Endothelial cell of umbilical vein (primary cell): ENCODE measurements around the gene CCSER1. TPM values are rescaled to one million over a fixed set of nuclear protein-coding genes. Genes with fewer than 3 reads are reported as not detected.
A peak's percentile ranks its signal among the peaks of the same experiment; 100 is the strongest.

Experiments used
- BruUV-seq: library from RNA; stranded (reverse); fragments of 400-500 nt; replicated peaks from 2 replicates; lab custom pipeline; 2021; lab: Mats Ljungman, UMichigan
- CTCF ChIA-PET: fragments of 300-600, 350-600 bp; sonication (Branson Sonifier 250); formaldehyde crosslinking; loops from one replicate; lab custom pipeline; 2021; ENCODE audit warnings: antibody characterized with exemption, inconsistent platforms; lab: Charles Lee
- POLR2A ChIA-PET: fragments of 300-600, 350-600 bp; sonication (Branson Sonifier 250); formaldehyde crosslinking; loops from one replicate; lab custom pipeline; 2021; ENCODE audit warnings: antibody characterized with exemption, inconsistent platforms; lab: Charles Lee
- DNase-seq: peaks from one replicate; pipeline ENCODE4 v3.0.0-alpha.2; 2011; ENCODE audit warnings: low read depth, low spot score
- FAIRE-seq: peaks from 2 replicates; lab custom pipeline; 2011; peaks lifted over from hg19 to GRCh38; lab: Jason Lieb, UNC
- H2AFZ ChIP-seq: 2 replicates; pipeline ENCODE4 v1.6.0; 2012; ENCODE audit warnings: low read depth, low read length, control low read depth, inconsistent platforms
- H3K27ac ChIP-seq: 2 replicates; pipeline ENCODE4 v1.5.1; 2011; ENCODE audit warnings: low read depth, mild to moderate bottlenecking, control low read depth, low read length, moderate library complexity; ENCODE audit not compliant: insufficient read depth
- H3K27me3 ChIP-seq, 2 experiments: 2 replicates each; pipeline versions ENCODE4 v1.6.0 to v1.6.1; 2011; ENCODE audit warnings: low read length in 2 of 2, mixed read lengths in 1 of 2; ENCODE audit not compliant: control insufficient read depth in 2 of 2, insufficient read depth in 2 of 2
- H3K36me3 ChIP-seq, 2 experiments: 2 replicates in 1 of 2; 3 replicates in 1 of 2; pipeline ENCODE4 v1.5.1; 2011; ENCODE audit warnings: low read length in 2 of 2, mild to moderate bottlenecking in 1 of 2, moderate library complexity in 1 of 2; ENCODE audit not compliant: control insufficient read depth in 2 of 2, insufficient read depth in 2 of 2; ENCODE audit errors: extremely low read depth in 1 of 2
- H3K4me1 ChIP-seq: 3 replicates; pipeline ENCODE4 v1.5.1; 2011; ENCODE audit warnings: mild to moderate bottlenecking, low read length; ENCODE audit not compliant: control insufficient read depth, insufficient read depth; ENCODE audit errors: extremely low read depth
- H3K4me2 ChIP-seq: 2 replicates; pipeline ENCODE4 v1.6.1; 2011; ENCODE audit warnings: low read length, control low read depth, mixed read lengths; ENCODE audit not compliant: insufficient read depth
- H3K4me3 ChIP-seq, 3 experiments: fragments of 200-600 bp in 1 of 3; sonication (generic), shearing (Covaris generic) in 1 of 3; replicated peaks in 1 of 3; 2 replicates each; pipeline ENCODE4 v1.5.1; 2011 to 2016; ENCODE audit warnings: control low read depth in 3 of 3, low read length in 3 of 3, mild to moderate bottlenecking in 2 of 3, inconsistent platforms in 1 of 3, low read depth in 1 of 3, moderate library complexity in 1 of 3; ENCODE audit not compliant: insufficient read depth in 1 of 3
- H3K79me2 ChIP-seq: 2 replicates; pipeline ENCODE4 v1.6.0; 2012; ENCODE audit warnings: low read length, inconsistent platforms; ENCODE audit not compliant: control insufficient read depth, insufficient read depth
- H3K9ac ChIP-seq: replicated peaks from 2 replicates; pipeline ENCODE3; 2011; ENCODE audit warnings: low read length, control low read depth; ENCODE audit not compliant: insufficient read depth; ENCODE audit errors: extremely low read depth
- H3K9me1 ChIP-seq: replicated peaks from 3 replicates; pipeline ENCODE4 v1.6.0; 2011; ENCODE audit warnings: mild to moderate bottlenecking, low read length; ENCODE audit not compliant: control insufficient read depth, insufficient read depth; ENCODE audit errors: extremely low read depth
- H3K9me3 ChIP-seq: replicated peaks from 2 replicates; pipeline ENCODE4 v1.5.1; 2012; ENCODE audit warnings: low read length, inconsistent platforms; ENCODE audit not compliant: control insufficient read depth, insufficient read depth
- H4K20me1 ChIP-seq: replicated peaks from 2 replicates; pipeline ENCODE3; 2011; ENCODE audit warnings: mild to moderate bottlenecking, low read length; ENCODE audit not compliant: control insufficient read depth, insufficient read depth; ENCODE audit errors: extremely low read depth
- EZH2 ChIP-seq: IDR thresholded peaks from 2 replicates; pipeline ENCODE4 v1.6.1; 2012; ENCODE audit warnings: borderline replicate concordance, low read depth, mild to moderate bottlenecking, moderate library complexity, low read length, inconsistent platforms; ENCODE audit not compliant: severe bottlenecking
- FOS ChIP-seq: IDR thresholded peaks from 2 replicates; pipeline ENCODE4 v1.6.1; 2011; ENCODE audit warnings: mild to moderate bottlenecking, low read length, moderate library complexity, borderline replicate concordance; ENCODE audit not compliant: insufficient read depth
- GATA2 ChIP-seq: IDR thresholded peaks from 2 replicates; pipeline ENCODE4 v1.7.0; 2011; ENCODE audit warnings: low read depth, mild to moderate bottlenecking, moderate library complexity, mixed read lengths, low read length; ENCODE audit not compliant: insufficient read length, insufficient read depth
- JUN ChIP-seq: IDR thresholded peaks from 2 replicates; pipeline ENCODE4 v1.6.1; 2011; ENCODE audit warnings: borderline replicate concordance, low read depth; ENCODE audit not compliant: insufficient read length, insufficient read depth
- MAX ChIP-seq: IDR thresholded peaks from 2 replicates; pipeline ENCODE4 v1.6.1; 2011; ENCODE audit not compliant: insufficient read depth, insufficient read length
- MYC ChIP-seq: IDR thresholded peaks from one replicate; pipeline ENCODE4 v1.6.1; 2011; ENCODE audit warnings: mild to moderate bottlenecking, low read depth, low read length
- POLR2A ChIP-seq: IDR thresholded peaks from 2 replicates; pipeline ENCODE4 v1.6.1; 2012; ENCODE audit warnings: low read depth, mild to moderate bottlenecking, control low read depth, low read length
- POLR2AphosphoS5 ChIP-seq: IDR thresholded peaks from 2 replicates; pipeline ENCODE4 v1.6.1; 2012; ENCODE audit warnings: low read depth, mild to moderate bottlenecking, control low read depth, low read length, moderate library complexity; ENCODE audit not compliant: insufficient read depth
- dilution Hi-C: fragments of 300-500 bp; cut with MboI; formaldehyde crosslinking; loops from one replicate; pipeline ENCODE4 v1.15.0; 2019; ENCODE audit warnings: low sequenced_read_pairs; ENCODE audit not compliant: extremely low pct_ligation_motif_present
- intact Hi-C: fragments of 100-400 bp; cut with micrococcal nuclease; formaldehyde crosslinking; loops from one replicate; pipeline ENCODE4 v1.10.0; 2022
- polyA plus RNA-seq, 4 experiments: library from polyadenylated mRNA; depleted of rRNA in 3 of 4; stranded (reverse) in 3 of 4; unstranded in 1 of 4; fragments of >200 nt; gene quantifications; 2 replicates each; pipeline versions ENCODE4 v1.2.1 to v1.2.3, GENCODE V29; 2011 to 2012; ENCODE audit warnings: missing spikeins in 1 of 4
- total RNA-seq: library from RNA; stranded (reverse); gene quantifications from 2 replicates; pipeline ENCODE4 v1.2.3, GENCODE V29; 2021
- TF ChIP-seq, protein P1 (sequence below), 2 donors: IDR thresholded peaks; 1 replicate in 1 of 2; 2 replicates in 1 of 2; pipeline ENCODE4 v1.5.1; 2011; ENCODE audit warnings: low read length in 2 of 2, mild to moderate bottlenecking in 2 of 2, moderate library complexity in 2 of 2, control low read depth in 1 of 2, inconsistent platforms in 1 of 2, low read depth in 1 of 2; ENCODE audit not compliant: insufficient read depth in 1 of 2; ENCODE audit errors: extremely low read depth in 1 of 2

Gene CCSER1
- total and polyA plus RNA-seq, 2 donors (not counting 3 experiments of a cell fraction or from before 2014, with no cell fraction given): 0.11 to 1.8 TPM

GRCh38 chr4:90128961-90129495 lies 1.8 kb downstream of the CCSER1 start:
- TF ChIP-seq FOS (no peak), MYC (no peak), POLR2AphosphoS5 (no peak), EZH2 (no peak), JUN (no peak), GATA2 (no peak), MAX (no peak), POLR2A (no peak)
- TF ChIP-seq, protein P1, sequence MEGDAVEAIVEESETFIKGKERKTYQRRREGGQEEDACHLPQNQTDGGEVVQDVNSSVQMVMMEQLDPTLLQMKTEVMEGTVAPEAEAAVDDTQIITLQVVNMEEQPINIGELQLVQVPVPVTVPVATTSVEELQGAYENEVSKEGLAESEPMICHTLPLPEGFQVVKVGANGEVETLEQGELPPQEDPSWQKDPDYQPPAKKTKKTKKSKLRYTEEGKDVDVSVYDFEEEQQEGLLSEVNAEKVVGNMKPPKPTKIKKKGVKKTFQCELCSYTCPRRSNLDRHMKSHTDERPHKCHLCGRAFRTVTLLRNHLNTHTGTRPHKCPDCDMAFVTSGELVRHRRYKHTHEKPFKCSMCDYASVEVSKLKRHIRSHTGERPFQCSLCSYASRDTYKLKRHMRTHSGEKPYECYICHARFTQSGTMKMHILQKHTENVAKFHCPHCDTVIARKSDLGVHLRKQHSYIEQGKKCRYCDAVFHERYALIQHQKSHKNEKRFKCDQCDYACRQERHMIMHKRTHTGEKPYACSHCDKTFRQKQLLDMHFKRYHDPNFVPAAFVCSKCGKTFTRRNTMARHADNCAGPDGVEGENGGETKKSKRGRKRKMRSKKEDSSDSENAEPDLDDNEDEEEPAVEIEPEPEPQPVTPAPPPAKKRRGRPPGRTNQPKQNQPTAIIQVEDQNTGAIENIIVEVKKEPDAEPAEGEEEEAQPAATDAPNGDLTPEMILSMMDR (IDR thresholded peaks at IDR 0.05; ENCODE audit: extremely low read depth in 1 of 2, insufficient read depth in 1 of 2, low read depth in 1 of 2, low read length in 2 of 2): no peak

More at GRCh38 chr4:90128961-90129495, 1.8 kb downstream of the CCSER1 start:
- no peak overlapping the region for H2AFZ ChIP-seq
- no peak for DNase-seq
- dilution Hi-C loops (no loop called here), intact Hi-C loops (loop anchor here (2.0 to 10.0 kb wide), 2 partner anchors 164 to 644 kb away; no protein-coding TSS in a partner anchor)
- H3K79me2 ChIP-seq: no peaks in the 10 kb centered on the region
- H3K27me3 ChIP-seq: peaks cover 2 to 7% of the 10 kb centered on the region in 2 experiments
- no peaks in the 10 kb centered on the region for H3K9me3 ChIP-seq
- H3K4me3 ChIP-seq: no peak overlapping the region
- ChIA-PET CTCF (no interaction called here), POLR2A (no interaction called here)
- H4K20me1 ChIP-seq: no peaks in the 10 kb centered on the region
- H3K36me3 ChIP-seq: no peaks in the 10 kb centered on the region
- H3K9me1 ChIP-seq: no peaks in the 10 kb centered on the region
- H3K27ac ChIP-seq: no peak overlapping the region
- peaks cover 11% of the 10 kb centered on the region for H3K4me1 ChIP-seq
- peak overlapping the region; percentile 84 for H3K4me2 ChIP-seq
- BruUV-seq: no TSS peak
- H3K9ac ChIP-seq: no peak overlapping the region
- no peak for FAIRE-seq
